Astrocyte (in vitro differentiated cells and primary cell): ENCODE measurements around the gene VSTM4. TPM values are rescaled to one million over a fixed set of nuclear protein-coding genes. Genes with fewer than 3 reads are reported as not detected.

Source experiments
- DNase-seq: peaks from one replicate; pipeline ENCODE4 v3.0.0-alpha.2; 2010; ENCODE audit warnings: low read depth
- FAIRE-seq: peaks from 2 replicates; lab custom pipeline; 2011; peaks lifted over from hg19 to GRCh38; lab: Jason Lieb, UNC
- H2AFZ ChIP-seq: 2 replicates; pipeline ENCODE4 v1.6.0; 2012; ENCODE audit warnings: low read depth, low read length, inconsistent platforms
- H3K27ac ChIP-seq: 2 replicates; pipeline ENCODE4 v1.5.1; 2011; ENCODE audit warnings: low read depth, low read length, inconsistent platforms
- H3K27me3 ChIP-seq: 2 replicates; pipeline ENCODE4 v1.6.0; 2011; ENCODE audit warnings: low read length, inconsistent platforms; ENCODE audit not compliant: insufficient read depth
- H3K36me3 ChIP-seq: 2 replicates; pipeline ENCODE4 v1.5.1; 2011; ENCODE audit warnings: low read length, inconsistent platforms; ENCODE audit not compliant: insufficient read depth
- H3K4me1 ChIP-seq: 2 replicates; pipeline ENCODE4 v1.5.1; 2011; ENCODE audit warnings: low read length, inconsistent platforms; ENCODE audit not compliant: insufficient read depth
- H3K4me2 ChIP-seq: 2 replicates; pipeline ENCODE4 v1.6.0; 2012; ENCODE audit warnings: low read length, inconsistent platforms
- H3K4me3 ChIP-seq: 2 replicates; pipeline ENCODE4 v1.5.1; 2011; ENCODE audit warnings: low read depth, mild to moderate bottlenecking, low read length, inconsistent platforms; ENCODE audit not compliant: insufficient read depth
- H3K79me2 ChIP-seq: 2 replicates; pipeline ENCODE4 v1.6.0; 2012; ENCODE audit warnings: mild to moderate bottlenecking, low read length, inconsistent platforms; ENCODE audit not compliant: insufficient read depth
- H3K9ac ChIP-seq: 2 replicates; pipeline ENCODE4 v1.6.0; 2012; ENCODE audit warnings: mild to moderate bottlenecking, low read length, inconsistent platforms
- H3K9me3 ChIP-seq: 2 replicates; pipeline ENCODE4 v1.5.1; 2012; ENCODE audit warnings: low read depth, mild to moderate bottlenecking, low read length, inconsistent platforms; ENCODE audit not compliant: insufficient read depth
- H4K20me1 ChIP-seq: 2 replicates; pipeline ENCODE4 v1.6.0; 2012; ENCODE audit warnings: low read length, inconsistent platforms; ENCODE audit not compliant: insufficient read depth
- H3K27ac Mint-ChIP-seq: one replicate; pipeline ENCODE4 v1.8.0; 2021; ENCODE audit warnings: mild to moderate bottlenecking, mixed read lengths; ENCODE audit not compliant: unreplicated experiment
- H3K27me3 Mint-ChIP-seq: one replicate; pipeline ENCODE4 v1.8.0; 2021; ENCODE audit warnings: low read depth, mixed read lengths; ENCODE audit not compliant: unreplicated experiment
- H3K36me3 Mint-ChIP-seq: one replicate; pipeline ENCODE4 v1.8.0; 2021; ENCODE audit warnings: low read depth, mixed read lengths; ENCODE audit not compliant: unreplicated experiment
- H3K4me1 Mint-ChIP-seq: one replicate; pipeline ENCODE4 v1.8.0; 2021; ENCODE audit warnings: low read depth, mixed read lengths; ENCODE audit not compliant: unreplicated experiment
- H3K4me3 Mint-ChIP-seq: one replicate; pipeline ENCODE4 v1.8.0; 2021; ENCODE audit warnings: mild to moderate bottlenecking, moderate library complexity, mixed read lengths; ENCODE audit not compliant: unreplicated experiment
- H3K9me3 Mint-ChIP-seq: one replicate; pipeline ENCODE4 v1.8.0; 2021; ENCODE audit warnings: mild to moderate bottlenecking, mixed read lengths; ENCODE audit not compliant: unreplicated experiment
- EZH2 ChIP-seq: IDR thresholded peaks from 2 replicates; pipeline ENCODE4 v1.6.1; 2012; ENCODE audit warnings: mild to moderate bottlenecking, low read length, inconsistent platforms; ENCODE audit not compliant: insufficient read depth
- total RNA-seq: library from RNA; stranded (reverse); gene quantifications from 2 replicates; pipeline ENCODE4 v1.2.1, GENCODE V29; 2021
- TF ChIP-seq, protein P1 (sequence below): IDR thresholded peaks from 2 replicates; pipeline ENCODE4 v1.5.1; 2011; ENCODE audit warnings: low read depth, mild to moderate bottlenecking, inconsistent platforms, low read length, moderate library complexity; ENCODE audit not compliant: insufficient read depth

VSTM4 gene
- total RNA-seq, 1 donor from 2014 or later = 1.1 TPM

DNA sequence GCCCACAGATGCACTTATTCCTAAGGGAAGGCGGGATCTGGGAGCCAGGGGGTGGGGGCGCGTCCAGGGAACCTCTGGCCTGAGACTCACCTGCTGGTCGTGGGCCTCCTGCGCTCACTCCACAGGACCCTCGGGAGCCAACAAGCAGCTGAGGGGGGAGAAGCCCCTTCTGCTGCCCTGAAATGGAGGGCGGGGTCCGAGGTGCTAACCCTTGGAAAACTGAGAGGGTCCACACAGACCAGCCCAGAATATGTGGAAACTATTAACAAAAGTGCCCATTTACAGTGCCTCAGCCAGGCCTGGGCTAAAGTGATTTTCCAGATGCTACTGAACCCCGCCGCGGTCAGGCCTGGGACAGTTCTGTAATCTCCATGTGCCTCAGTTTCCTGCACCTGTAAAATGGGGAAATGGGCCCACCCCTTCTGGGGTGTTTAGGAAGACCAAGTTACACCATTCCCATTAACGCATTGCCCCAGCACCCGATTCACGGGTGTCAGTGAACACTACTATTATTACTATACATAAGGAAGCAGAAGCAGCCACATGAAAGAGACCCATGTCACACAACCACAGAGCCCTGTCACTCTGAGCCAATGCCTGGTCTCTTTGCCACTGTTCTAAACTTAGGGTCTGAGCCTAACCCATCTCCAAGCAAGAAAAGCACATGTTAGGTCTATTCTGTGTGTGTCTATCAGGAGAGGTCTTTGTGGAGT is 630 bp upstream of the VSTM4 start:
- Mint-ChIP-seq H3K27me3 (peaks cover 41% of the 10 kb centered on the region), H3K4me1 (peaks cover 16% of the 10 kb centered on the region), H3K36me3 (peaks cover 3% of the 10 kb centered on the region), H3K4me3 (peak overlapping the region; percentile 78), H3K27ac (no peak overlapping the region), H3K9me3 (no peaks in the 10 kb centered on the region)
- FAIRE-seq (no peak), DNase-seq (no peak)
- TF ChIP-seq, protein P1, sequence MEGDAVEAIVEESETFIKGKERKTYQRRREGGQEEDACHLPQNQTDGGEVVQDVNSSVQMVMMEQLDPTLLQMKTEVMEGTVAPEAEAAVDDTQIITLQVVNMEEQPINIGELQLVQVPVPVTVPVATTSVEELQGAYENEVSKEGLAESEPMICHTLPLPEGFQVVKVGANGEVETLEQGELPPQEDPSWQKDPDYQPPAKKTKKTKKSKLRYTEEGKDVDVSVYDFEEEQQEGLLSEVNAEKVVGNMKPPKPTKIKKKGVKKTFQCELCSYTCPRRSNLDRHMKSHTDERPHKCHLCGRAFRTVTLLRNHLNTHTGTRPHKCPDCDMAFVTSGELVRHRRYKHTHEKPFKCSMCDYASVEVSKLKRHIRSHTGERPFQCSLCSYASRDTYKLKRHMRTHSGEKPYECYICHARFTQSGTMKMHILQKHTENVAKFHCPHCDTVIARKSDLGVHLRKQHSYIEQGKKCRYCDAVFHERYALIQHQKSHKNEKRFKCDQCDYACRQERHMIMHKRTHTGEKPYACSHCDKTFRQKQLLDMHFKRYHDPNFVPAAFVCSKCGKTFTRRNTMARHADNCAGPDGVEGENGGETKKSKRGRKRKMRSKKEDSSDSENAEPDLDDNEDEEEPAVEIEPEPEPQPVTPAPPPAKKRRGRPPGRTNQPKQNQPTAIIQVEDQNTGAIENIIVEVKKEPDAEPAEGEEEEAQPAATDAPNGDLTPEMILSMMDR = no peak
- TF ChIP-seq EZH2 = no peak
- Histone ChIP-seq H3K36me3 (no peaks in the 10 kb centered on the region), H2AFZ (peak overlapping the region; percentile 51), H3K9ac (peak overlapping the region; percentile 90), H3K4me3 (peak overlapping the region; percentile 42), H3K79me2 (no peaks in the 10 kb centered on the region), H3K4me2 (peak overlapping the region; percentile 77), H3K27ac (no peak overlapping the region), H4K20me1 (no peaks in the 10 kb centered on the region), H3K9me3 (no peaks in the 10 kb centered on the region), H3K27me3 (no peaks in the 10 kb centered on the region), H3K4me1 (peaks cover 11% of the 10 kb centered on the region)

DNA sequence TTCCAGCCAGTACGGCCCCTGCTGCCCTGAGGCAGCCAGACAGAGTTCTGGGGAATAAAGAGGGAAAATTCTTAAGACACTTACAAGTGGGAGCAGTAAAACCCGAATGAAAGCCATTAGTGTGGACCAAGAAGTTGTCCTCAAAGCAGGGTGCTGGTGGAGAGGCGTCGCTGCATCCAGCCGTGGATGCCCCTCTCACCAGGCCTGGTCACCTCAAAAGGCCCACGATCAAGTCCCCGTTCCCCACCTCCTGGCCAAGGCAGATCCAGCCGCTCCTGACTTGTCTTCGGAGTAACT is 656 bp downstream of the VSTM4 start:
- Histone ChIP-seq H3K9me3 (no peaks in the 10 kb centered on the region), H2AFZ (peak overlapping the region; percentile 97), H3K27me3 (no peaks in the 10 kb centered on the region), H4K20me1 (no peaks in the 10 kb centered on the region), H3K79me2 (no peaks in the 10 kb centered on the region), H3K27ac (peak overlapping the region; percentile 61), H3K4me1 (peaks cover 9% of the 10 kb centered on the region), H3K9ac (peak overlapping the region; percentile 90), H3K4me2 (peak overlapping the region; percentile 96), H3K4me3 (peak overlapping the region; percentile 77), H3K36me3 (no peaks in the 10 kb centered on the region)
- Mint-ChIP-seq H3K27me3 (peaks cover 50% of the 10 kb centered on the region), H3K4me3 (peak overlapping the region; percentile 88), H3K9me3 (no peaks in the 10 kb centered on the region), H3K36me3 (peaks cover 3% of the 10 kb centered on the region), H3K27ac (no peak overlapping the region), H3K4me1 (peaks cover 12% of the 10 kb centered on the region)
- FAIRE-seq = no peak
- TF ChIP-seq EZH2 = no peak
- TF ChIP-seq, protein P1 = no peak
- DNase-seq = no peak

DNA sequence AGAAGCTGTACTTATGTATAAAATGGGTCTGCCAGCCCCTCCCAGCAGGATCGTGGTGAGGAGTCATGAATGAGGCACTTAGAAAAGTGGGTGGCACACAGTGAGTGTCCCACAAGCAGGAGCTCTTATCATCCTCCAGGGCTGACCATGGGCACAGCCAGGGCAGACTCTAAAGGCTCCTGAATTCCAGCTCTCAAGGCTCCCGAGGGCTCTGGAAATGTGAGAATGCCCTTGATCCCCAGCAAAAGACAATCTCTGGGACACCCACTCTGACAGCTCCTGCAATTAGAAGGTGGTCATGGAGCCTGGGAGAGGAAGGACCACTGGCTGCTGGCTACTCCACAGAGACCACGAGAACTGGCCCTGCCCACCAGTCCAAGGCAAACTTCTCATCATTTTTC is 1.6 kb downstream of the VSTM4 start:
- DNase-seq = peak; percentile 4
- Histone ChIP-seq H3K4me2 (no peak overlapping the region), H3K9ac (no peak overlapping the region), H3K9me3 (no peaks in the 10 kb centered on the region), H2AFZ (no peak overlapping the region), H3K4me3 (no peak overlapping the region), H3K4me1 (peaks cover 7% of the 10 kb centered on the region), H3K27ac (no peak overlapping the region), H4K20me1 (no peaks in the 10 kb centered on the region), H3K36me3 (no peaks in the 10 kb centered on the region), H3K27me3 (no peaks in the 10 kb centered on the region), H3K79me2 (no peaks in the 10 kb centered on the region)
- Mint-ChIP-seq H3K9me3 (peaks cover 2% of the 10 kb centered on the region), H3K36me3 (peaks cover 3% of the 10 kb centered on the region), H3K4me1 (peaks cover 10% of the 10 kb centered on the region), H3K27me3 (peaks cover 55% of the 10 kb centered on the region), H3K4me3 (peak overlapping the region; percentile 27), H3K27ac (no peak overlapping the region)
- no peak for FAIRE-seq
- TF ChIP-seq EZH2 = no peak
- TF ChIP-seq, protein P1 = no peak
